Fibroblast of mammary gland (primary cell): ENCODE data around the gene GFM2.
"Not testable (repeated sequence)": the region's sequence is repeated elsewhere in the genome, so short reads cannot be mapped to it uniquely, and the experiment has no call there.

Experiments used
- DNase-seq: peaks from one replicate; pipeline ENCODE4 v3.0.0-alpha.2; 2010; ENCODE audit warnings: low read depth
- H3K4me3 ChIP-seq: 2 replicates; pipeline ENCODE4 v1.5.1; 2011; ENCODE audit warnings: low read depth, mild to moderate bottlenecking, low read length, moderate library complexity; ENCODE audit not compliant: control insufficient read depth
- CTCF ChIP-seq: conservative IDR thresholded peaks from 2 replicates; pipeline ENCODE4 v1.5.1; 2011; ENCODE audit warnings: low read depth, low read length, inconsistent platforms; ENCODE audit not compliant: control insufficient read depth, insufficient read depth

The GFM2 gene

GRCh38 chr5:74766849-74767578 is at the start of gene GFM2, which contains the start of gene NSA2:
GFM2 (minus strand) TSS chr5:74767117; CDS start chr5:74763742, 3,375 bp downstream.
NSA2 (plus strand) TSS chr5:74767249; CDS start chr5:74767361, 112 bp downstream.
- H3K4me3 ChIP-seq, result peak within 1 kb of the TSS; percentile 98
- no peak for TF ChIP-seq CTCF
- peak; percentile 94 for DNase-seq

- no peak for DNase-seq
- no peak overlapping the region for H3K4me3 ChIP-seq
- TF ChIP-seq CTCF, result no peak
Observed at GRCh38 chr5:74810915-74811314, 44.0 kb upstream of the GFM2 start.

GRCh38 chr5:74801941-74802340 is 35.0 kb upstream of the GFM2 start:
- no peak for TF ChIP-seq CTCF
- peak; percentile 75 for DNase-seq
- no peak overlapping the region for H3K4me3 ChIP-seq

- no peak for TF ChIP-seq CTCF
- DNase-seq, result peak; percentile 4
- no peak overlapping the region for H3K4me3 ChIP-seq
Observed at GRCh38 chr5:74801197-74801596, 34.3 kb upstream of the GFM2 start.

- no peak overlapping the region for H3K4me3 ChIP-seq
- TF ChIP-seq CTCF, result no peak
- peak; percentile 26 for DNase-seq
Observed at GRCh38 chr5:74798977-74799911, 32.3 kb upstream of the GFM2 start.

- H3K4me3 ChIP-seq, DNase-seq: not testable (repeated sequence)
Observed at GRCh38 chr5:74791669-74792068, 24.8 kb upstream of the GFM2 start.

- H3K4me3 ChIP-seq, result no peak overlapping the region
- TF ChIP-seq CTCF, result no peak
- DNase-seq, result no peak
Observed at GRCh38 chr5:74787424-74787823, 20.5 kb upstream of the GFM2 start.
